HL-60 (cell line): ENCODE data around the gene ZNF503.

Source experiments
- DNase-seq, 2 experiments: peaks; one replicate each; pipeline ENCODE4 v3.0.0-alpha.2; 2010 to 2020; ENCODE audit warnings: low read depth in 1 of 2, low spot score in 1 of 2
- H3K27ac ChIP-seq: fragments of 250-450 bp; sonication (Bioruptor Pico); replicated peaks from 2 replicates; pipeline ENCODE4 v1.5.1; 2020; ENCODE audit warnings: mild to moderate bottlenecking, moderate library complexity
- H3K27me3 ChIP-seq: fragments of 250-450 bp; sonication (Bioruptor Pico); 2 replicates; pipeline ENCODE4 v1.5.1; 2021; ENCODE audit warnings: mild to moderate bottlenecking, moderate library complexity; ENCODE audit not compliant: insufficient read depth, poor library complexity, severe bottlenecking
- H3K4me3 ChIP-seq: replicated peaks from 2 replicates; pipeline ENCODE4 v1.5.1; 2011; ENCODE audit warnings: mild to moderate bottlenecking, control low read depth, low read length; ENCODE audit not compliant: insufficient read depth
- CTCF ChIP-seq: IDR thresholded peaks from one replicate; pipeline ENCODE4 v1.5.1; 2011; ENCODE audit warnings: low read length, control low read depth, inconsistent platforms; ENCODE audit not compliant: insufficient read depth
- GABPA ChIP-seq: IDR thresholded peaks from 2 replicates; pipeline ENCODE4 v1.6.1; 2012; ENCODE audit warnings: low read depth
- POLR2AphosphoS5 ChIP-seq: IDR thresholded peaks from 2 replicates; pipeline ENCODE4 v1.6.1; 2012; ENCODE audit warnings: low read depth
- REST ChIP-seq: IDR thresholded peaks from 2 replicates; pipeline ENCODE4 v1.6.1; 2012; ENCODE audit warnings: low read depth; ENCODE audit not compliant: insufficient replicate concordance
- SPI1 ChIP-seq: IDR thresholded peaks from 2 replicates; pipeline ENCODE4 v1.6.1; 2012; ENCODE audit warnings: low read depth, mild to moderate bottlenecking, borderline replicate concordance

ZNF503 gene

GRCh38 chr10:75398692-75399460 is 2.7 kb downstream of the ZNF503 start:
- TF ChIP-seq SPI1 (no peak), REST (no peak), CTCF (no peak), POLR2AphosphoS5 (no peak), GABPA (no peak)
- H3K27me3 ChIP-seq: peaks cover 2% of the 10 kb centered on the region
- H3K27ac ChIP-seq: no peak overlapping the region
- no peak overlapping the region for H3K4me3 ChIP-seq
- no peak for DNase-seq

GRCh38 chr10:75398200-75398691 is 3.3 kb downstream of the ZNF503 start:
- no peak for DNase-seq
- no peak for TF ChIP-seq REST
- no peak for TF ChIP-seq SPI1
- TF ChIP-seq POLR2AphosphoS5: no peak
- TF ChIP-seq GABPA: no peak
- no peak for TF ChIP-seq CTCF
- peaks cover 2% of the 10 kb centered on the region for H3K27me3 ChIP-seq
- H3K27ac ChIP-seq: no peak overlapping the region
- no peak overlapping the region for H3K4me3 ChIP-seq

GRCh38 chr10:75397496-75398199 is 3.9 kb downstream of the ZNF503 start:
- DNase-seq: no peak
- Histone ChIP-seq H3K4me3 (no peak overlapping the region), H3K27ac (no peak overlapping the region), H3K27me3 (peaks cover 2% of the 10 kb centered on the region)
- TF ChIP-seq CTCF (no peak), POLR2AphosphoS5 (no peak), REST (no peak), SPI1 (no peak), GABPA (no peak)
